Suprapubic skin (tissue), 4 donors: ENCODE data around the gene CA12. TPM values are rescaled to one million over a fixed set of nuclear protein-coding genes. Genes with fewer than 3 reads are reported as not detected.

Experiments used
- DNase-seq, 2 donors: peaks; one replicate each; pipeline ENCODE4 v3.0.0-alpha.2; 2019; ENCODE audit warnings: low spot score in 2 of 2
- H3K27ac ChIP-seq: fragments of 200-600 bp; sonication (generic); one replicate; pipeline ENCODE4 v1.5.1; 2019
- H3K27me3 ChIP-seq: fragments of 200-600 bp; sonication (generic); one replicate; pipeline ENCODE4 v1.5.1; 2019
- H3K36me3 ChIP-seq: fragments of 200-600 bp; sonication (generic); one replicate; pipeline ENCODE4 v1.5.1; 2019
- H3K4me1 ChIP-seq: fragments of 200-600 bp; sonication (generic); one replicate; pipeline ENCODE4 v1.5.1; 2019
- H3K4me3 ChIP-seq: fragments of 200-600 bp; sonication (generic); one replicate; pipeline ENCODE4 v1.5.1; 2019; ENCODE audit warnings: mild to moderate bottlenecking
- H3K9me3 ChIP-seq: fragments of 200-600 bp; sonication (generic); one replicate; pipeline ENCODE4 v1.5.1; 2019
- EP300 ChIP-seq: sonication (generic); formaldehyde crosslinking; IDR thresholded peaks from one replicate; pipeline ENCODE4 v1.6.1; 2017; ENCODE audit warnings: antibody characterized with exemption
- POLR2A ChIP-seq, 2 donors: fragments of 450-650 bp; IDR thresholded peaks; one replicate each; pipeline ENCODE4 v1.6.1; 2017; ENCODE audit warnings: antibody characterized with exemption in 2 of 2, mild to moderate bottlenecking in 2 of 2, moderate library complexity in 2 of 2
- POLR2AphosphoS5 ChIP-seq, 3 donors: sonication (generic); formaldehyde crosslinking; IDR thresholded peaks; one replicate each; pipeline ENCODE4 v1.6.1; 2017; ENCODE audit warnings: antibody characterized with exemption in 3 of 3
- WGBS: methylation state at CpG from one replicate; pipeline ENCODE4 v1.1.5; 2018; 5-methylcytosine and 5-hydroxymethylcytosine counted together
- total RNA-seq, 4 donors: library from RNA; depleted of rRNA; stranded (reverse); fragments of >200 nt; gene quantifications; one replicate each; pipeline ENCODE4 v1.1.0, GENCODE V29; 2016
- TF ChIP-seq, protein P1 (sequence below), 2 donors: fragments of 200-600 bp in 1 of 2; fragments of 450-650 bp in 1 of 2; sonication (generic) in 1 of 2; IDR thresholded peaks; one replicate each; pipeline ENCODE4 v1.5.1; 2016 to 2019; ENCODE audit warnings: antibody characterized with exemption in 2 of 2, mild to moderate bottlenecking in 1 of 2, moderate library complexity in 1 of 2

CA12 gene
- total RNA-seq, 4 donors from 2014 or later, result 292 to 338 (median 317) TPM

DNA sequence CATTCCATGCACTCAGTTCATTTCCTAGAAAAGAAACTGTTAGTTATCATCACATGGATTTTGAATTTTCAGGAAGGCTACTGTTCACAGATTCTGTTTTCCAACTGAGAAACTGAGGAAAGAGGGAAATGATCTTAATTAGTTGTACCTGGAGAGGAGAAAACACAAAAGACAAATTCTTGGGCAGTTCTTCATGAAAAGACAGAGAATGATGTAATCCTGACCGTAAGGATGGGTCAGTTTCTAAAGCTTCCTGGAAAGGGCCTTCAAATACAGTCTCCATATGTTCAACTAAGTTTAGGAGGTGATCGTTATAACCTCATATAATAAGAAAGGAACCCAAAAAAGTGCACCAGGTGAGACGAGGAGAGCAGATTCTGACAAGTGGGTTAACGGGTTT, 44.6 kb downstream of the CA12 start:
- TF ChIP-seq POLR2A (IDR thresholded peaks at IDR 0.05), result no peak
- TF ChIP-seq, protein P1, sequence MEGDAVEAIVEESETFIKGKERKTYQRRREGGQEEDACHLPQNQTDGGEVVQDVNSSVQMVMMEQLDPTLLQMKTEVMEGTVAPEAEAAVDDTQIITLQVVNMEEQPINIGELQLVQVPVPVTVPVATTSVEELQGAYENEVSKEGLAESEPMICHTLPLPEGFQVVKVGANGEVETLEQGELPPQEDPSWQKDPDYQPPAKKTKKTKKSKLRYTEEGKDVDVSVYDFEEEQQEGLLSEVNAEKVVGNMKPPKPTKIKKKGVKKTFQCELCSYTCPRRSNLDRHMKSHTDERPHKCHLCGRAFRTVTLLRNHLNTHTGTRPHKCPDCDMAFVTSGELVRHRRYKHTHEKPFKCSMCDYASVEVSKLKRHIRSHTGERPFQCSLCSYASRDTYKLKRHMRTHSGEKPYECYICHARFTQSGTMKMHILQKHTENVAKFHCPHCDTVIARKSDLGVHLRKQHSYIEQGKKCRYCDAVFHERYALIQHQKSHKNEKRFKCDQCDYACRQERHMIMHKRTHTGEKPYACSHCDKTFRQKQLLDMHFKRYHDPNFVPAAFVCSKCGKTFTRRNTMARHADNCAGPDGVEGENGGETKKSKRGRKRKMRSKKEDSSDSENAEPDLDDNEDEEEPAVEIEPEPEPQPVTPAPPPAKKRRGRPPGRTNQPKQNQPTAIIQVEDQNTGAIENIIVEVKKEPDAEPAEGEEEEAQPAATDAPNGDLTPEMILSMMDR (IDR thresholded peaks at IDR 0.05), result no peak
- no peak for TF ChIP-seq POLR2AphosphoS5 (IDR thresholded peaks at IDR 0.05)
- no peak for TF ChIP-seq EP300
- peaks cover 10% of the 10 kb centered on the region for H3K36me3 ChIP-seq
- no peak overlapping the region for H3K4me3 ChIP-seq
- H3K9me3 ChIP-seq, result no peaks in the 10 kb centered on the region
- 88% methylated on average over 4 of the region's 4 CpGs for whole genome bisulfite sequencing
- H3K27me3 ChIP-seq, result no peaks in the 10 kb centered on the region
- H3K27ac ChIP-seq, result no peak overlapping the region
- DNase-seq, result no peak
- peaks cover 37% of the 10 kb centered on the region for H3K4me1 ChIP-seq

GRCh38 chr15:63335543-63336240, 46.0 kb downstream of the CA12 start:
- H3K4me1 ChIP-seq, result peaks cover 50% of the 10 kb centered on the region
- peaks cover 10% of the 10 kb centered on the region for H3K36me3 ChIP-seq
- H3K4me3 ChIP-seq, result no peak overlapping the region
- DNase-seq, result no peak
- TF ChIP-seq POLR2A (IDR thresholded peaks at IDR 0.05) (no peak), POLR2AphosphoS5 (IDR thresholded peaks at IDR 0.05) (no peak), EP300 (no peak)
- TF ChIP-seq, protein P1 (IDR thresholded peaks at IDR 0.05), result no peak
- no peaks in the 10 kb centered on the region for H3K9me3 ChIP-seq
- 70% methylated on average over 6 of the region's 8 CpGs for WGBS
- no peak overlapping the region for H3K27ac ChIP-seq
- H3K27me3 ChIP-seq, result no peaks in the 10 kb centered on the region

- no peak overlapping the region for H3K4me3 ChIP-seq
- H3K36me3 ChIP-seq, result peaks cover 5% of the 10 kb centered on the region
- no peaks in the 10 kb centered on the region for H3K27me3 ChIP-seq
- TF ChIP-seq POLR2A (IDR thresholded peaks at IDR 0.05) (no peak), EP300 (no peak), POLR2AphosphoS5 (IDR thresholded peaks at IDR 0.05) (no peak)
- TF ChIP-seq, protein P1 (IDR thresholded peaks at IDR 0.05), result no peak
- no peak for DNase-seq
- no peaks in the 10 kb centered on the region for H3K9me3 ChIP-seq
- no peak overlapping the region for H3K27ac ChIP-seq
- H3K4me1 ChIP-seq, result peaks cover 50% of the 10 kb centered on the region
- WGBS, result 34% methylated on average over 2 of the region's 2 CpGs
These were observed 46.8 kb downstream of the CA12 start for GRCh38 chr15:63334821-63335220.

GRCh38 chr15:63332367-63333124, 49.1 kb downstream of the CA12 start:
- Histone ChIP-seq H3K4me1 (peaks cover 43% of the 10 kb centered on the region), H3K27ac (peak overlapping the region; percentile 70), H3K36me3 (peaks cover 8% of the 10 kb centered on the region), H3K4me3 (no peak overlapping the region), H3K27me3 (no peaks in the 10 kb centered on the region), H3K9me3 (no peaks in the 10 kb centered on the region)
- TF ChIP-seq POLR2AphosphoS5 (IDR thresholded peaks at IDR 0.05) (peak in 1 of 3 donors; percentile 15), EP300 (no peak), POLR2A (IDR thresholded peaks at IDR 0.05) (no peak)
- TF ChIP-seq, protein P1 (IDR thresholded peaks at IDR 0.05), result no peak
- DNase-seq, result no peak
- WGBS, result 30% methylated on average over 9 of the region's 9 CpGs

GRCh38 chr15:63331456-63331855, 50.2 kb downstream of the CA12 start:
- Histone ChIP-seq H3K4me3 (no peak overlapping the region), H3K27ac (peak overlapping the region; percentile 70), H3K27me3 (no peaks in the 10 kb centered on the region), H3K4me1 (peaks cover 43% of the 10 kb centered on the region), H3K9me3 (no peaks in the 10 kb centered on the region), H3K36me3 (peaks cover 8% of the 10 kb centered on the region)
- no peak for DNase-seq
- 56% methylated on average over 12 of the region's 12 CpGs for WGBS
- TF ChIP-seq, protein P1 (IDR thresholded peaks at IDR 0.05), result no peak
- TF ChIP-seq POLR2A (IDR thresholded peaks at IDR 0.05), result no peak
- TF ChIP-seq POLR2AphosphoS5 (IDR thresholded peaks at IDR 0.05), result no peak
- no peak for TF ChIP-seq EP300
